LNCaP clone FGC (cell line): ENCODE measurements around the gene C16orf74.

ENCODE experiments used
- DNase-seq: peaks from one replicate; pipeline ENCODE4 v3.0.0-alpha.2; 2011; ENCODE audit warnings: low read depth
- H3K4me3 ChIP-seq: 2 replicates; pipeline ENCODE4 v1.5.1; 2011; ENCODE audit warnings: mild to moderate bottlenecking, low read depth, low read length, control low read depth
- CTCF ChIP-seq: IDR thresholded peaks from 2 replicates; pipeline ENCODE4 v1.5.1; 2012; ENCODE audit warnings: mild to moderate bottlenecking; ENCODE audit not compliant: control insufficient read depth, insufficient read depth; ENCODE audit errors: extremely low read depth

Gene C16orf74

GRCh38 chr16:85659336-85659735, 91.6 kb downstream of the C16orf74 start:
- no peak overlapping the region for H3K4me3 ChIP-seq
- no peak for DNase-seq
- no peak for TF ChIP-seq CTCF

GRCh38 chr16:85658504-85659326, 92.2 kb downstream of the C16orf74 start:
- H3K4me3 ChIP-seq, result no peak overlapping the region
- DNase-seq, result no peak
- no peak for TF ChIP-seq CTCF

- DNase-seq, result no peak
- no peak overlapping the region for H3K4me3 ChIP-seq
- no peak for TF ChIP-seq CTCF
These were observed 92.9 kb downstream of the C16orf74 start for GRCh38 chr16:85657996-85658395.
